Chondrocyte (in vitro differentiated cells): Measurements from ENCODE around the gene SERTAD4. TPM values are rescaled to one million over a fixed set of nuclear protein-coding genes. Genes with fewer than 3 reads are reported as not detected.

Experiments
- DNase-seq: peaks from one replicate; pipeline ENCODE4 v3.0.0; 2021; ENCODE audit warnings: mixed read lengths, low spot score
- H3K27ac Mint-ChIP-seq: one replicate; pipeline ENCODE4 v1.8.0; 2021; ENCODE audit warnings: mild to moderate bottlenecking, moderate library complexity, mixed read lengths; ENCODE audit not compliant: unreplicated experiment
- H3K27me3 Mint-ChIP-seq: 2 replicates; pipeline ENCODE4 v1.8.0; 2021; ENCODE audit warnings: low read depth, mixed read lengths
- H3K36me3 Mint-ChIP-seq: 2 replicates; pipeline ENCODE4 v1.8.0; 2021; ENCODE audit warnings: low read depth, mixed read lengths
- H3K4me1 Mint-ChIP-seq: 2 replicates; pipeline ENCODE4 v1.8.0; 2021; ENCODE audit warnings: low read depth, mild to moderate bottlenecking, mixed read lengths
- H3K4me3 Mint-ChIP-seq: one replicate; pipeline ENCODE4 v1.8.0; 2021; ENCODE audit warnings: mild to moderate bottlenecking, moderate library complexity, mixed read lengths; ENCODE audit not compliant: unreplicated experiment
- H3K9me3 Mint-ChIP-seq: 2 replicates; pipeline ENCODE4 v1.8.0; 2021; ENCODE audit warnings: low read depth, mixed read lengths
- CTCF ChIP-seq: fragments of 200-600 bp; sonication (generic); IDR thresholded peaks from 2 replicates; pipeline ENCODE4 v1.5.0; 2021; ENCODE audit warnings: antibody characterized with exemption, mild to moderate bottlenecking, moderate library complexity
- total RNA-seq: library from RNA; stranded (reverse); gene quantifications from 3 replicates; pipeline ENCODE4 v1.2.1, GENCODE V29; 2021

The SERTAD4 gene
- total RNA-seq, 1 donor from 2014 or later: 39.1 TPM

DNA sequence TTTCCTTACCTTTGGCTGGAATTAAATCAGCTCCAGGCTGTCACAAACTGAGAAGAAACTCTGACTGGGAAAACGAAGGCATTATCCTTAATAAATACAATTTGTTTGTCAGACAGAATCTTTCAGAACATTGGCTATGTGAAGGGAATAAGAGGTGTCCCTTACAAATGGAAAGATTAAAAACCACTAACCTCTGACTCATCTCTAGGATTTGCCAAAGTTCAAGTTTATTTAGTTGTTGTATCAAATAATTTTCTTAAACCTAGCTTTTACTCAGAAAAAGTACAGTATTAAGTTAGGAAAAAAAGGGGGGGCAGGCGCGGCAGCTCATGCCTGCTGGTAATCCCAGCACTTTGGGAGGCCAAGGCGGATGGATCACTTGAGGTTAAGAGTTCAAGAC lies 15.7 kb downstream of the SERTAD4 start:
- H3K27ac Mint-ChIP-seq: no peak overlapping the region
- H3K27me3 Mint-ChIP-seq: no peaks in the 10 kb centered on the region
- TF ChIP-seq CTCF: no peak
- peaks cover 2% of the 10 kb centered on the region for H3K36me3 Mint-ChIP-seq
- no peak overlapping the region for H3K4me3 Mint-ChIP-seq
- H3K4me1 Mint-ChIP-seq: peaks cover 56% of the 10 kb centered on the region
- no peak for DNase-seq
- no peaks in the 10 kb centered on the region for H3K9me3 Mint-ChIP-seq

- DNase-seq: no peak
- Mint-ChIP-seq H3K4me3 (peak overlapping the region; percentile 75), H3K9me3 (no peaks in the 10 kb centered on the region), H3K27ac (peak overlapping the region; percentile 85), H3K27me3 (no peaks in the 10 kb centered on the region), H3K4me1 (peaks cover 41% of the 10 kb centered on the region), H3K36me3 (peaks cover 2% of the 10 kb centered on the region)
- no peak for TF ChIP-seq CTCF
Measured at GRCh38 chr1:210250665-210250997, 18.0 kb downstream of the SERTAD4 start.

- Mint-ChIP-seq H3K9me3 (no peaks in the 10 kb centered on the region), H3K36me3 (peaks cover 2% of the 10 kb centered on the region), H3K27ac (peak overlapping the region; percentile 85), H3K4me3 (peak overlapping the region; percentile 78), H3K27me3 (no peaks in the 10 kb centered on the region), H3K4me1 (peaks cover 37% of the 10 kb centered on the region)
- TF ChIP-seq CTCF: peak; percentile 45
- DNase-seq: no peak
Measured at GRCh38 chr1:210250998-210251679, 18.5 kb downstream of the SERTAD4 start.

DNA sequence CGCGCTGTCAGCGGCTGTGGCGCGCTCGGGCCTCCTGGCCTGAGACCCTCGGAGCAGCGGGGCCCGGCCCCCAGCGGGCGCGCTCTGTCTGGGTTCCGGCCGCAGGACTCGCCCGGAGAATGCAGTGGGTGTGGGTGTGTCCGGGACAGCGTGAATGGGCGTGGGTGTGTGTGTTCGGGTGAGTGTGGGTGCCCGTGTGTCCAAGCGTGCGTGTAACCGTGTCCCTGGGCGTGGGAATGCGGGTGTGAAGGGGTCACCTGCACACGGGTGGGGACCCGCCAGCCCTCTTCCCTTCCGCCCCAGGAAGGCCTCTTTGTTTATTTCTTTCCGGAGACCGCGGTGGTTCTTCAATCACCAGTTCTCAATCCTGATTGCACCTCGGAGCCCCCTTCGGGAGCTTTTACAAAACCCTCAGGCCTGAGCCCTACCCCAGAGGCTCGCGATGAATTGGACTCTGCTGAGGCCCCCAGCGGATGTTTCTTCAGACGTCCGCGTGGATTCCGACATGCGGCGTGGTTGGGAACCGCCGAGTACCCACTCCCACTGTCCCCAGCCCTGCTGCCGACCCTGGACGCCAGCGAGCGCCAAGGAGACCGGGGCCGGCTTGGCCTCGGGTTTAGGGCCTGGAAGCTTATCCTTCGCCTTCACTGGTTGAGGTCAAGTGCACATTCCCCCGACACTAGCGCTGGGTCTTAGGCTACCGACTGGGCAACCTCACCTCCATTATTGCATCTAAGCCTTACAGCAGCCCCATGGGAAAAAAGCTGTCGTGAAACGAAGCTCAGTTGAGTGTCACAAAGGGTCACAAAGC lies 19.3 kb downstream of the SERTAD4 start:
- Mint-ChIP-seq H3K4me1 (peaks cover 29% of the 10 kb centered on the region), H3K36me3 (peaks cover 2% of the 10 kb centered on the region), H3K27me3 (no peaks in the 10 kb centered on the region), H3K9me3 (no peaks in the 10 kb centered on the region), H3K27ac (peak overlapping the region; percentile 93), H3K4me3 (peak overlapping the region; percentile 78)
- no peak for DNase-seq
- TF ChIP-seq CTCF: no peak

- no peaks in the 10 kb centered on the region for H3K27me3 Mint-ChIP-seq
Measured at GRCh38 chr1:210252621-210253051, 20.0 kb downstream of the SERTAD4 start.

More at GRCh38 chr1:210252621-210253051, 20.0 kb downstream of the SERTAD4 start:
- no peak for DNase-seq
- Mint-ChIP-seq H3K4me1 (peaks cover 29% of the 10 kb centered on the region), H3K4me3 (no peak overlapping the region), H3K36me3 (no peaks in the 10 kb centered on the region), H3K9me3 (no peaks in the 10 kb centered on the region), H3K27ac (peak overlapping the region; percentile 51)
- TF ChIP-seq CTCF: no peak
